K562 (cell line): ENCODE measurements around the gene STRN3.

ENCODE experiments used
- FOXP1 ChIP-seq: sonication (generic); formaldehyde crosslinking; IDR thresholded peaks from 2 replicates; pipeline ENCODE4 v1.8.0; 2022; ENCODE audit warnings: mild to moderate bottlenecking, missing genetic modification reagents
- JUND ChIP-seq, 2 experiments: IDR thresholded peaks; 2 replicates in 1 of 2; 3 replicates in 1 of 2; pipeline ENCODE4 v1.6.1; 2011; ENCODE audit warnings: borderline replicate concordance in 2 of 2, low read depth in 2 of 2, low read length in 2 of 2, improper control_type of control experiment in 1 of 2, missing biosample characterization in 1 of 2, missing genetic modification characterization in 1 of 2, missing genetic modification reagents in 1 of 2
- NR2F6 ChIP-seq: fragments of 450-650 bp; formaldehyde crosslinking; IDR thresholded peaks from 2 replicates; pipeline ENCODE4 v1.4.0; 2020; ENCODE audit warnings: mild to moderate bottlenecking
- POLR2AphosphoS5 ChIP-seq: IDR thresholded peaks from 2 replicates; pipeline ENCODE4 v1.6.1; 2011; ENCODE audit warnings: mild to moderate bottlenecking, low read depth, low read length, moderate library complexity; ENCODE audit not compliant: control insufficient read depth, insufficient read depth
- SNIP1 ChIP-seq: fragments of 450-650 bp; IDR thresholded peaks from 2 replicates; pipeline ENCODE4 v1.7.1; 2017; ENCODE audit warnings: low read depth, mild to moderate bottlenecking
- SPI1 ChIP-seq: IDR thresholded peaks from 2 replicates; pipeline ENCODE4 v1.6.1; 2011; ENCODE audit warnings: low read depth, low read length, control low read depth, borderline replicate concordance
- SRF ChIP-seq, 2 experiments: fragments of 250-450, 450-650 bp in 1 of 2; sonication (Bioruptor Pico) in 1 of 2; sonication (generic) in 1 of 2; formaldehyde crosslinking; IDR thresholded peaks; 2 replicates each; pipeline versions ENCODE4 v1.5.0 to v1.5.1; 2020 to 2022; ENCODE audit warnings: mild to moderate bottlenecking in 1 of 2, missing genetic modification reagents in 1 of 2
- STAT6 ChIP-seq: sonication (generic); formaldehyde crosslinking; IDR thresholded peaks from 2 replicates; pipeline ENCODE4 v1.8.1; 2023; ENCODE audit warnings: mild to moderate bottlenecking, missing genetic modification reagents
- TFAP4 ChIP-seq: sonication (generic); formaldehyde crosslinking; IDR thresholded peaks from 2 replicates; pipeline ENCODE4 v1.8.0; 2022; ENCODE audit warnings: missing genetic modification reagents, mild to moderate bottlenecking, moderate library complexity, borderline replicate concordance
- YBX1 ChIP-seq: fragments of 450-650 bp; IDR thresholded peaks from 2 replicates; pipeline ENCODE4 v1.7.1; 2016; ENCODE audit warnings: mild to moderate bottlenecking
- ZNF224 ChIP-seq: sonication (generic); formaldehyde crosslinking; IDR thresholded peaks from 2 replicates; pipeline ENCODE4 v1.8.0; 2022; ENCODE audit warnings: mild to moderate bottlenecking, missing genetic modification reagents
- ZNF507 ChIP-seq: conservative IDR thresholded peaks from 2 replicates; pipeline ENCODE4 v1.6.1; 2017; ENCODE audit warnings: missing genetic modification characterization, missing compliant biosample characterization
- TF ChIP-seq, protein P1 (sequence below), 2 experiments: fragments of 200-800 bp in 1 of 2; sonication (Bioruptor generic) in 1 of 2; sonication (generic) in 1 of 2; formaldehyde crosslinking in 1 of 2; IDR thresholded peaks in 1 of 2; conservative IDR thresholded peaks in 1 of 2; 2 replicates each; pipeline versions ENCODE4 v1.5.0 to v1.6.1; 2016 to 2020; ENCODE audit warnings: missing compliant biosample characterization in 1 of 2, missing genetic modification characterization in 1 of 2, missing genetic modification reagents in 1 of 2

DNA sequence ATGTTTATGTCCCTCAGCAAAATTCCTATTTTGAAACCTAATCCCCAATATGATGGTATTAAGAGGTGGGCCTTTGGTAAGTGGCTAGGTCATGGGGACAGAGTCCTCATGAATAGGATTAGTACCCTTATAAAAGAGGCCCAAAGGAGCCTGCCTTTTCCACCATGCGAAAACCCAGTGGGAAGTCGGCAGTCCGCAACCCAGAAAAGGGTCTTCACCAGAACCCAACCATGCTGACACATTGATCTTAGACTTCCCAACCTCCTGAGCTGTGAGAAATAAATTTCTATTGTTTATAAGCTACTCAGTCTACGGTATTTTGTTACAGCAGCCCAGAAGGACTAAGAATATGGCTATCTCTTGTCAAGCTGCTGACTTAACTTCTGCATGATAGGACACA, 85.3 kb downstream of the STRN3 start:
- TF ChIP-seq POLR2AphosphoS5 (no peak), JUND (IDR thresholded peaks at IDR 0.05; ENCODE audit: borderline replicate concordance, low read depth, low read length) (no peak), JUND (tag; IDR thresholded peaks at IDR 0.05; ENCODE audit: borderline replicate concordance, low read depth, low read length) (no peak), TFAP4 (CRISPR knock-in tag) (no peak), FOXP1 (CRISPR knock-in tag) (no peak), ZNF507 (tag) (no peak), SNIP1 (no peak), YBX1 (no peak), SPI1 (no peak), ZNF224 (CRISPR knock-in tag) (no peak), STAT6 (CRISPR knock-in tag) (no peak), SRF (CRISPR knock-in tag; IDR thresholded peaks at IDR 0.05) (no peak), NR2F6 (CRISPR knock-in tag) (no peak)
- TF ChIP-seq, protein P1, sequence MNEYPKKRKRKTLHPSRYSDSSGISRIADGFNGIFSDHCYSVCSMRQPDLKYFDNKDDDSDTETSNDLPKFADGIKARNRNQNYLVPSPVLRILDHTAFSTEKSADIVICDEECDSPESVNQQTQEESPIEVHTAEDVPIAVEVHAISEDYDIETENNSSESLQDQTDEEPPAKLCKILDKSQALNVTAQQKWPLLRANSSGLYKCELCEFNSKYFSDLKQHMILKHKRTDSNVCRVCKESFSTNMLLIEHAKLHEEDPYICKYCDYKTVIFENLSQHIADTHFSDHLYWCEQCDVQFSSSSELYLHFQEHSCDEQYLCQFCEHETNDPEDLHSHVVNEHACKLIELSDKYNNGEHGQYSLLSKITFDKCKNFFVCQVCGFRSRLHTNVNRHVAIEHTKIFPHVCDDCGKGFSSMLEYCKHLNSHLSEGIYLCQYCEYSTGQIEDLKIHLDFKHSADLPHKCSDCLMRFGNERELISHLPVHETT (CRISPR knock-in tag; conservative IDR thresholded peaks at IDR 0.05 in 1 of 2, IDR thresholded peaks at IDR 0.05 in 1 of 2) = no peak
